Measurements from ENCODE around the gene AOPEP.

GRCh38 chr9:94855903-94856302 lies 129.4 kb downstream of the AOPEP start:
- TF ChIP-seq CEBPB (IDR thresholded peaks at IDR 0.05) = no peak
- no peak for TF ChIP-seq YY1 (IDR thresholded peaks at IDR 0.05; ENCODE audit: low read depth)
- TF ChIP-seq NFIC (IDR thresholded peaks at IDR 0.05) = no peak
- TF ChIP-seq, protein P1, sequence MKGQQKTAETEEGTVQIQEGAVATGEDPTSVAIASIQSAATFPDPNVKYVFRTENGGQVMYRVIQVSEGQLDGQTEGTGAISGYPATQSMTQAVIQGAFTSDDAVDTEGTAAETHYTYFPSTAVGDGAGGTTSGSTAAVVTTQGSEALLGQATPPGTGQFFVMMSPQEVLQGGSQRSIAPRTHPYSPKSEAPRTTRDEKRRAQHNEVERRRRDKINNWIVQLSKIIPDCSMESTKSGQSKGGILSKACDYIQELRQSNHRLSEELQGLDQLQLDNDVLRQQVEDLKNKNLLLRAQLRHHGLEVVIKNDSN (IDR thresholded peaks at IDR 0.05) = no peak
- TF ChIP-seq EP300 (IDR thresholded peaks at IDR 0.05; ENCODE audit: borderline replicate concordance) = no peak
- no peak for TF ChIP-seq TAF1 (IDR thresholded peaks at IDR 0.05; ENCODE audit: low read depth)
- TF ChIP-seq, protein P2, sequence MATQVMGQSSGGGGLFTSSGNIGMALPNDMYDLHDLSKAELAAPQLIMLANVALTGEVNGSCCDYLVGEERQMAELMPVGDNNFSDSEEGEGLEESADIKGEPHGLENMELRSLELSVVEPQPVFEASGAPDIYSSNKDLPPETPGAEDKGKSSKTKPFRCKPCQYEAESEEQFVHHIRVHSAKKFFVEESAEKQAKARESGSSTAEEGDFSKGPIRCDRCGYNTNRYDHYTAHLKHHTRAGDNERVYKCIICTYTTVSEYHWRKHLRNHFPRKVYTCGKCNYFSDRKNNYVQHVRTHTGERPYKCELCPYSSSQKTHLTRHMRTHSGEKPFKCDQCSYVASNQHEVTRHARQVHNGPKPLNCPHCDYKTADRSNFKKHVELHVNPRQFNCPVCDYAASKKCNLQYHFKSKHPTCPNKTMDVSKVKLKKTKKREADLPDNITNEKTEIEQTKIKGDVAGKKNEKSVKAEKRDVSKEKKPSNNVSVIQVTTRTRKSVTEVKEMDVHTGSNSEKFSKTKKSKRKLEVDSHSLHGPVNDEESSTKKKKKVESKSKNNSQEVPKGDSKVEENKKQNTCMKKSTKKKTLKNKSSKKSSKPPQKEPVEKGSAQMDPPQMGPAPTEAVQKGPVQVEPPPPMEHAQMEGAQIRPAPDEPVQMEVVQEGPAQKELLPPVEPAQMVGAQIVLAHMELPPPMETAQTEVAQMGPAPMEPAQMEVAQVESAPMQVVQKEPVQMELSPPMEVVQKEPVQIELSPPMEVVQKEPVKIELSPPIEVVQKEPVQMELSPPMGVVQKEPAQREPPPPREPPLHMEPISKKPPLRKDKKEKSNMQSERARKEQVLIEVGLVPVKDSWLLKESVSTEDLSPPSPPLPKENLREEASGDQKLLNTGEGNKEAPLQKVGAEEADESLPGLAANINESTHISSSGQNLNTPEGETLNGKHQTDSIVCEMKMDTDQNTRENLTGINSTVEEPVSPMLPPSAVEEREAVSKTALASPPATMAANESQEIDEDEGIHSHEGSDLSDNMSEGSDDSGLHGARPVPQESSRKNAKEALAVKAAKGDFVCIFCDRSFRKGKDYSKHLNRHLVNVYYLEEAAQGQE (IDR thresholded peaks at IDR 0.05; ENCODE audit: low read depth) = no peak
- TF ChIP-seq MAX (IDR thresholded peaks at IDR 0.05) = no peak
